Measurements from ENCODE around the gene JAK3. TPM values are rescaled to one million over a fixed set of nuclear protein-coding genes. Genes with fewer than 3 reads are reported as not detected.

The JAK3 gene
- total and polyA plus RNA-seq, 2 of the 8 experiments (the other 6 are each of a cell fraction or from before 2014, with no cell fraction given), result 4.0 to 4.7 TPM

GRCh38 chr19:17831419-17831888 lies 16.3 kb downstream of the JAK3 start (continued):
- no peak for TF ChIP-seq CHD7 (IDR thresholded peaks at IDR 0.05; ENCODE audit: insufficient replicate concordance, low read length)
- no peak for TF ChIP-seq CHD2 (IDR thresholded peaks at IDR 0.05; ENCODE audit: low read length)
- no peak for TF ChIP-seq TEAD4 (IDR thresholded peaks at IDR 0.05; ENCODE audit: low read depth, low read length)
- TF ChIP-seq SIRT6 (IDR thresholded peaks at IDR 0.05; ENCODE audit: low read length), result no peak
- no peak for TF ChIP-seq NANOG (IDR thresholded peaks at IDR 0.05; ENCODE audit: insufficient read depth, low read depth, low read length, poor library complexity, severe bottlenecking)
- TF ChIP-seq SUZ12 (IDR thresholded peaks at IDR 0.05; ENCODE audit: low read length), result no peak
- TF ChIP-seq SAP30 (IDR thresholded peaks at IDR 0.05; ENCODE audit: insufficient read depth, insufficient replicate concordance, low read length), result no peak
- no peak for TF ChIP-seq EZH2 (IDR thresholded peaks at IDR 0.05; ENCODE audit: low read depth, low read length, severe bottlenecking)

All from H1 (cell line).